GM21737 (cell line): Measurements from ENCODE around the gene SYN1.

ENCODE experiments used
- ATAC-seq: cut with Tn5 transposase; IDR thresholded peaks from one replicate; pipeline ENCODE4 v1.9.1; 2021; ENCODE audit warnings: mild to moderate bottlenecking, moderate library complexity; ENCODE audit not compliant: unreplicated experiment

SYN1 gene

GRCh38 chrX:47574547-47575301, 44.9 kb downstream of the SYN1 start:
- no peak for ATAC-seq

GRCh38 chrX:47574076-47574546, 45.5 kb downstream of the SYN1 start:
- ATAC-seq = no peak

GRCh38 chrX:47573341-47574075, 46.1 kb downstream of the SYN1 start:
- no peak for ATAC-seq

- no peak for ATAC-seq
These were observed 46.8 kb downstream of the SYN1 start for GRCh38 chrX:47572773-47573340.

- ATAC-seq = no peak
These were observed 47.8 kb downstream of the SYN1 start for GRCh38 chrX:47571896-47572295.

GRCh38 chrX:47571215-47571614, 48.4 kb downstream of the SYN1 start:
- ATAC-seq = no peak

- no peak for ATAC-seq
These were observed 48.9 kb downstream of the SYN1 start for GRCh38 chrX:47570794-47571193.

GRCh38 chrX:47568656-47569295, 50.9 kb downstream of the SYN1 start:
- no peak for ATAC-seq

- ATAC-seq = no peak
These were observed 52.8 kb downstream of the SYN1 start for GRCh38 chrX:47566841-47567240.

GRCh38 chrX:47564438-47565085, 55.1 kb downstream of the SYN1 start:
- ATAC-seq = no peak

GRCh38 chrX:47563801-47564315, 55.8 kb downstream of the SYN1 start:
- no peak for ATAC-seq

- ATAC-seq = no peak
These were observed 56.9 kb downstream of the SYN1 start for GRCh38 chrX:47562615-47563243.

- ATAC-seq = no peak
These were observed 58.0 kb downstream of the SYN1 start for GRCh38 chrX:47561659-47562151.

- ATAC-seq = peak; percentile 88
These were observed 58.6 kb downstream of the SYN1 start, which contains the start of gene ARAF for GRCh38 chrX:47560934-47561658. Gene ARAF (plus strand): TSS chrX:47561205. CDS start chrX:47562968, 1,763 bp downstream.

GRCh38 chrX:47560179-47560933, 59.3 kb downstream of the SYN1 start:
- ATAC-seq = no peak

GRCh38 chrX:47558436-47558835, 61.2 kb downstream of the SYN1 start:
- ATAC-seq = no peak

- ATAC-seq = peak; percentile 83
These were observed 63.5 kb downstream of the SYN1 start for GRCh38 chrX:47556045-47556623.

GRCh38 chrX:47543496-47543895, 76.2 kb downstream of the SYN1 start:
- no peak for ATAC-seq
